Measurements from ENCODE around the gene RAD51B. TPM values are rescaled to one million over a fixed set of nuclear protein-coding genes. Genes with fewer than 3 reads are reported as not detected.

RAD51B gene
- total RNA-seq, 1 experiment from 2014 or later = 8.5 TPM

GRCh38 chr14:68590201-68590522 is 770.6 kb downstream of the RAD51B start:
- ATAC-seq (no peak), DNase-seq (ENCODE audit: low read depth, low spot score) (no peak)
- BruUV-seq (replicated peaks) = no TSS peak
- in situ Hi-C loops (cut with HindIII; ENCODE audit: low pct_unique_long_range_greater_than_20kb, low sequenced_read_pairs) = no loop called here
- CTCF ChIA-PET = no interaction called here
- no peaks in the 10 kb centered on the region for H3K36me3 ChIP-seq (ENCODE audit: control insufficient read depth, insufficient read depth, low read length)
- H3K4me3 ChIP-seq (ENCODE audit: low read depth in 2 of 2, low read length in 2 of 2) = no peak overlapping the region
- no peaks in the 10 kb centered on the region; the same call in 1 of the 2 replicates for H3K4me1 ChIP-seq (ENCODE audit: control insufficient read depth, insufficient read depth, low read length)
- no peaks in the 10 kb centered on the region for H3K9me3 ChIP-seq (ENCODE audit: control insufficient read depth, insufficient read depth, low read depth, low read length)
- no peak overlapping the region for H3K27ac ChIP-seq (ENCODE audit: low read length)
- H3K27me3 ChIP-seq (ENCODE audit: control insufficient read depth, insufficient read depth, low read length) = no peaks in the 10 kb centered on the region
- POLR2A ChIA-PET = no interaction called here
- no peak for TF ChIP-seq SIN3A (IDR thresholded peaks at IDR 0.05; ENCODE audit: borderline replicate concordance, insufficient read depth, low read depth, low read length)
- intact Hi-C loops (cut with micrococcal nuclease; ENCODE audit: unreplicated experiment) = loop anchor here (10.0 kb wide), 1 partner anchor 195 kb away; no protein-coding TSS in a partner anchor

GRCh38 chr14:68591786-68592185 is 772.2 kb downstream of the RAD51B start:
- in situ Hi-C loops (cut with HindIII; ENCODE audit: low pct_unique_long_range_greater_than_20kb, low sequenced_read_pairs) = no loop called here
- Histone ChIP-seq H3K27ac (ENCODE audit: low read length) (no peak overlapping the region), H3K27me3 (ENCODE audit: control insufficient read depth, insufficient read depth, low read length) (no peaks in the 10 kb centered on the region), H3K9me3 (ENCODE audit: control insufficient read depth, insufficient read depth, low read depth, low read length) (no peaks in the 10 kb centered on the region), H3K36me3 (ENCODE audit: control insufficient read depth, insufficient read depth, low read length) (no peaks in the 10 kb centered on the region), H3K4me3 (ENCODE audit: low read depth in 2 of 2, low read length in 2 of 2) (no peak overlapping the region), H3K4me1 (ENCODE audit: control insufficient read depth, insufficient read depth, low read length) (no peaks in the 10 kb centered on the region; the same call in 1 of the 2 replicates)
- intact Hi-C loops (cut with micrococcal nuclease; ENCODE audit: unreplicated experiment) = loop anchor here (10.0 kb wide), 1 partner anchor 193 kb away; no protein-coding TSS in a partner anchor
- no peak for ATAC-seq
- TF ChIP-seq SIN3A (IDR thresholded peaks at IDR 0.05; ENCODE audit: borderline replicate concordance, insufficient read depth, low read depth, low read length) = no peak
- TF ChIP-seq, protein P1, sequence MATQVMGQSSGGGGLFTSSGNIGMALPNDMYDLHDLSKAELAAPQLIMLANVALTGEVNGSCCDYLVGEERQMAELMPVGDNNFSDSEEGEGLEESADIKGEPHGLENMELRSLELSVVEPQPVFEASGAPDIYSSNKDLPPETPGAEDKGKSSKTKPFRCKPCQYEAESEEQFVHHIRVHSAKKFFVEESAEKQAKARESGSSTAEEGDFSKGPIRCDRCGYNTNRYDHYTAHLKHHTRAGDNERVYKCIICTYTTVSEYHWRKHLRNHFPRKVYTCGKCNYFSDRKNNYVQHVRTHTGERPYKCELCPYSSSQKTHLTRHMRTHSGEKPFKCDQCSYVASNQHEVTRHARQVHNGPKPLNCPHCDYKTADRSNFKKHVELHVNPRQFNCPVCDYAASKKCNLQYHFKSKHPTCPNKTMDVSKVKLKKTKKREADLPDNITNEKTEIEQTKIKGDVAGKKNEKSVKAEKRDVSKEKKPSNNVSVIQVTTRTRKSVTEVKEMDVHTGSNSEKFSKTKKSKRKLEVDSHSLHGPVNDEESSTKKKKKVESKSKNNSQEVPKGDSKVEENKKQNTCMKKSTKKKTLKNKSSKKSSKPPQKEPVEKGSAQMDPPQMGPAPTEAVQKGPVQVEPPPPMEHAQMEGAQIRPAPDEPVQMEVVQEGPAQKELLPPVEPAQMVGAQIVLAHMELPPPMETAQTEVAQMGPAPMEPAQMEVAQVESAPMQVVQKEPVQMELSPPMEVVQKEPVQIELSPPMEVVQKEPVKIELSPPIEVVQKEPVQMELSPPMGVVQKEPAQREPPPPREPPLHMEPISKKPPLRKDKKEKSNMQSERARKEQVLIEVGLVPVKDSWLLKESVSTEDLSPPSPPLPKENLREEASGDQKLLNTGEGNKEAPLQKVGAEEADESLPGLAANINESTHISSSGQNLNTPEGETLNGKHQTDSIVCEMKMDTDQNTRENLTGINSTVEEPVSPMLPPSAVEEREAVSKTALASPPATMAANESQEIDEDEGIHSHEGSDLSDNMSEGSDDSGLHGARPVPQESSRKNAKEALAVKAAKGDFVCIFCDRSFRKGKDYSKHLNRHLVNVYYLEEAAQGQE (IDR thresholded peaks at IDR 0.05; ENCODE audit: insufficient read depth in 1 of 2, low read depth in 2 of 2, low read length in 1 of 2) = no peak
- TF ChIP-seq POLR2AphosphoS5 (IDR thresholded peaks at IDR 0.05; ENCODE audit: low read depth, low read length) = no peak
- TF ChIP-seq, protein P2, sequence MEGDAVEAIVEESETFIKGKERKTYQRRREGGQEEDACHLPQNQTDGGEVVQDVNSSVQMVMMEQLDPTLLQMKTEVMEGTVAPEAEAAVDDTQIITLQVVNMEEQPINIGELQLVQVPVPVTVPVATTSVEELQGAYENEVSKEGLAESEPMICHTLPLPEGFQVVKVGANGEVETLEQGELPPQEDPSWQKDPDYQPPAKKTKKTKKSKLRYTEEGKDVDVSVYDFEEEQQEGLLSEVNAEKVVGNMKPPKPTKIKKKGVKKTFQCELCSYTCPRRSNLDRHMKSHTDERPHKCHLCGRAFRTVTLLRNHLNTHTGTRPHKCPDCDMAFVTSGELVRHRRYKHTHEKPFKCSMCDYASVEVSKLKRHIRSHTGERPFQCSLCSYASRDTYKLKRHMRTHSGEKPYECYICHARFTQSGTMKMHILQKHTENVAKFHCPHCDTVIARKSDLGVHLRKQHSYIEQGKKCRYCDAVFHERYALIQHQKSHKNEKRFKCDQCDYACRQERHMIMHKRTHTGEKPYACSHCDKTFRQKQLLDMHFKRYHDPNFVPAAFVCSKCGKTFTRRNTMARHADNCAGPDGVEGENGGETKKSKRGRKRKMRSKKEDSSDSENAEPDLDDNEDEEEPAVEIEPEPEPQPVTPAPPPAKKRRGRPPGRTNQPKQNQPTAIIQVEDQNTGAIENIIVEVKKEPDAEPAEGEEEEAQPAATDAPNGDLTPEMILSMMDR (IDR thresholded peaks at IDR 0.05) = no peak
- no peak for TF ChIP-seq TCF7L2 (IDR thresholded peaks at IDR 0.05; ENCODE audit: low read depth, low read length)
- DNase-seq (ENCODE audit: low read depth, low spot score) = no peak
- ChIA-PET POLR2A (no interaction called here), CTCF (no interaction called here)
- BruUV-seq (replicated peaks) = no TSS peak

DNA sequence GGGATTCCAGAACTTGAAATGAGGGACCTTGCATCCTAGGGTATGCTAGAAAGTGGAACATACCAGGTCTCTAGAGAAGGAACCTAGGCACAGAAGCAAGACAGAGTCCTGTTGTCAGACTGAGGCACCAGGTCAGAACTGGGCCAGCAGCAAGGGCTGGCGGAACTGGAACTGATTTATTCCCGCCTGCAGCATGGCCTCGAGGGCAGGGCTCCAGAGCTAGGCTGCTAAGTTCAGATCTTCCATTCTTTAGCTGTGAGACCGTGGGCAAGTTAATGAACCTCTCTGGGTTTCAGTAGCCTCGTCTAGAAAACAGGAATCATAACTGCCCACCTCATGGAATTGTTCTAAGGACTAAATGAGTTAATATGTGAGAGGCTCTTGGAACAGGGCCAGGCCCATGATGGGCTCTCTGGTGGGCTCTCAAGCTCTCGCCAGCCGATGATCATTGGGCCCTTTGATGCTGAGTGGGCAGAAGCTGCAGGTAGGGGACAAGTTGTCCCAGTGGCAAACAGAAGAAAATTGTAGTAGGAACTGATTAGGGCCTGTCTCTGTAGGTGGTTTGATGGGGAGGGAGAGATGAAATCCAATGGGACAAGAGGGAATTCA is 773.5 kb downstream of the RAD51B start:
- Histone ChIP-seq H3K27ac (ENCODE audit: low read length) (no peak overlapping the region), H3K4me3 (ENCODE audit: low read depth in 2 of 2, low read length in 2 of 2) (no peak overlapping the region), H3K9me3 (ENCODE audit: control insufficient read depth, insufficient read depth, low read depth, low read length) (no peaks in the 10 kb centered on the region), H3K4me1 (ENCODE audit: control insufficient read depth, insufficient read depth, low read length) (peaks cover 4% of the 10 kb centered on the region), H3K36me3 (ENCODE audit: control insufficient read depth, insufficient read depth, low read length) (no peaks in the 10 kb centered on the region), H3K27me3 (ENCODE audit: control insufficient read depth, insufficient read depth, low read length) (no peaks in the 10 kb centered on the region)
- ChIA-PET POLR2A (interaction anchor here (0.5 kb wide), 1 partner anchor 105 kb away, joined by 3 read pairs; no protein-coding TSS in a partner anchor), CTCF (no interaction called here)
- TF ChIP-seq, protein P1 (IDR thresholded peaks at IDR 0.05; ENCODE audit: insufficient read depth in 1 of 2, low read depth in 2 of 2, low read length in 1 of 2) = no peak
- TF ChIP-seq, protein P2 (IDR thresholded peaks at IDR 0.05) = no peak
- intact Hi-C loops (cut with micrococcal nuclease; ENCODE audit: unreplicated experiment) (loop anchor here (10.0 kb wide), 1 partner anchor 192 kb away; no protein-coding TSS in a partner anchor), in situ Hi-C loops (cut with HindIII; ENCODE audit: low pct_unique_long_range_greater_than_20kb, low sequenced_read_pairs) (no loop called here)
- no TSS peak for BruUV-seq (replicated peaks)
- no peak for ATAC-seq
- DNase-seq (ENCODE audit: low read depth, low spot score) = no peak
